CD4-positive, alpha-beta memory T cell (primary cell): Measurements from ENCODE around the gene PIP5KL1. TPM values are rescaled to one million over a fixed set of nuclear protein-coding genes. Genes with fewer than 3 reads are reported as not detected.

Experiments used
- CTCF ChIA-PET: fragments of 350-600 bp; sonication (Branson Sonifier 250); formaldehyde crosslinking; loops from one replicate; lab custom pipeline; 2021; ENCODE audit warnings: inconsistent platforms; ENCODE audit not compliant: partially characterized antibody; lab: Charles Lee
- POLR2A ChIA-PET: fragments of 350-600 bp; sonication (Branson Sonifier 250); formaldehyde crosslinking; loops from one replicate; lab custom pipeline; 2021; ENCODE audit not compliant: partially characterized antibody; lab: Charles Lee
- DNase-seq, 5 donors: peaks; one replicate each; pipeline versions ENCODE4 v3.0.0 to v3.0.0-alpha.2; 2020 to 2022; ENCODE audit warnings: mixed read lengths in 1 of 5
- H3K27ac ChIP-seq: one replicate; pipeline ENCODE4 v1.7.0; 2013; ENCODE audit warnings: low read depth, low read length
- H3K27me3 ChIP-seq: 2 replicates; pipeline ENCODE4 v1.7.0; 2013; ENCODE audit warnings: mild to moderate bottlenecking, low read length, moderate library complexity; ENCODE audit not compliant: insufficient read depth
- H3K36me3 ChIP-seq: 2 replicates; pipeline ENCODE4 v1.7.0; 2013; ENCODE audit warnings: mild to moderate bottlenecking, low read length, moderate library complexity; ENCODE audit not compliant: insufficient read depth
- H3K4me1 ChIP-seq: 2 replicates; pipeline ENCODE4 v1.7.0; 2013; ENCODE audit warnings: mild to moderate bottlenecking, low read length, moderate library complexity; ENCODE audit not compliant: insufficient read depth
- H3K4me3 ChIP-seq, 2 donors: one replicate each; pipeline ENCODE4 v1.7.0; 2013; ENCODE audit warnings: low read length in 2 of 2, mild to moderate bottlenecking in 1 of 2
- H3K9me3 ChIP-seq, 2 donors: one replicate each; pipeline ENCODE4 v1.7.0; 2013; ENCODE audit warnings: low read length in 2 of 2, control low read depth in 1 of 2; ENCODE audit not compliant: control insufficient read depth in 1 of 2
- H3K27ac Mint-ChIP-seq, 7 donors: one replicate each; pipeline ENCODE4 v1.8.0; 2020 to 2021; ENCODE audit warnings: mixed read lengths in 7 of 7, mild to moderate bottlenecking in 6 of 7, inconsistent platforms in 3 of 7, moderate library complexity in 3 of 7
- H3K27me3 Mint-ChIP-seq, 2 donors: one replicate each; pipeline ENCODE4 v1.8.0; 2020 to 2021; ENCODE audit warnings: mixed read lengths in 2 of 2
- H3K36me3 Mint-ChIP-seq, 2 donors: one replicate each; pipeline ENCODE4 v1.8.0; 2020 to 2021; ENCODE audit warnings: mixed read lengths in 2 of 2, inconsistent platforms in 1 of 2, mild to moderate bottlenecking in 1 of 2
- H3K4me1 Mint-ChIP-seq, 4 donors: one replicate each; pipeline ENCODE4 v1.8.0; 2020 to 2021; ENCODE audit warnings: mixed read lengths in 4 of 4, mild to moderate bottlenecking in 1 of 4
- H3K4me3 Mint-ChIP-seq, 8 donors: one replicate each; pipeline ENCODE4 v1.8.0; 2020 to 2021; ENCODE audit warnings: mixed read lengths in 8 of 8, mild to moderate bottlenecking in 7 of 8, moderate library complexity in 6 of 8, inconsistent platforms in 3 of 8
- H3K9me3 Mint-ChIP-seq, 8 donors: one replicate each; pipeline ENCODE4 v1.8.0; 2020 to 2021; ENCODE audit warnings: mixed read lengths in 8 of 8, mild to moderate bottlenecking in 5 of 8, inconsistent platforms in 3 of 8, moderate library complexity in 1 of 8
- intact Hi-C: fragments of 100-400 bp; cut with micrococcal nuclease; formaldehyde crosslinking; loops from one replicate; pipeline ENCODE4 v1.15.1; 2023
- polyA plus RNA-seq, 2 donors: library from polyadenylated mRNA; unstranded; fragments of 300-500 nt; fragmentation: Illumina TruSeq; gene quantifications; one replicate each; pipeline ENCODE4 v1.2.3, GENCODE V29; 2021
- total RNA-seq, 2 experiments: library from RNA; stranded (reverse); gene quantifications; one replicate each; pipeline ENCODE4 v1.2.3, GENCODE V29; 2021

PIP5KL1 gene
- total and polyA plus RNA-seq, 4 experiments from 2014 or later: 0.26 to 1.8 (median 0.76) TPM

DNA sequence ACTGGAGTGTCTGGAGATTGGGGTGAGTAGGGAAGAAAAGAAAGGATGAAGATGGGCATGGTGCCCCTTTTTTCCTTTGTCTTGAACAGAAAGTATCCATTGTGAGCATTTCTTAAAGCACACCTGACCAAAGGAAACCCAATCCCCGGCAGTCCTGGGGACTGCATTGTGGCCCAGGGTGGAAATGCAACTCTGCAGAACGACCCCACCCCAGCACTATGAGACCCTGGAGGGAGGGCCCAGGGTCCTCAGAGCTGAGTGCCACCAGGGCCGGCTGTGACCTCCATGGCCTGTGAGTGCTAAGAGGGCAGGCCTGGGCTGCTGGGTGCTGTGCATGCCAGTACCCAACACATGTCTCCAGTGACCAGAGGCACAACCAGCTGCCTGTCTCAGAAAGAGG lies 31.7 kb upstream of the PIP5KL1 start:
- POLR2A ChIA-PET: interaction anchor here (1.2 to 36.2 kb wide), 4 partner anchors 1 to 64 kb away, joined by 4 to 1317 read pairs (median 482); partner anchors contain the start of gene EEIG1
- intact Hi-C loops: no loop called here

DNA sequence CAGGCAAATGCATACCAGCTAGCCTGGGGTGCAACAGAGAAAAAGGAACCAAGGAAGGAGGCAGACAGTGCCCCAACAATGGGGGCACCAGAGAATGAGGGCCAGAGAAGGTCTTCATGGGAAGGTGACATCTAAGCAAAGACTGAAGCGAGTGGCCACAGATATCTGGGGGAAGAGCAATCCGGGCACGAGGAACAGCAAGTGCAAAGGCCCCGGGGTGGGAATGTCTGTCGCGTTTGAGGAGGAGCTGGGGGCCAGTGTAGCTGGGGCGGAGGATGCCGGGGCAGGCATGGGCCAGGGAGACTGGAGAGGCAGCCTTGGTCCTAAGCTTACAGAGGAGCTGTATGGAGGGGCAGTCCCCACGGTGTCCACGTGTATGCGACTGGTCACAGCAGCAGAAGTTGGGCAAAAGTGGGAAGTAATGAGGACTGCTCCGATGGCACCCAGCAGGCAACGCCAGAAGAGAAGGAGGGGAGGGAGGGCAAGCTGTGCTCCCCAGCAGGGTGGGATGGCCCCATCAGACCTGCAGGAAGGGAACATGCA lies 31.1 kb upstream of the PIP5KL1 start:
- POLR2A ChIA-PET: interaction anchor here (0.7 to 36.2 kb wide), 7 partner anchors 9 to 64 kb away, joined by 3 to 1317 read pairs (median 3); partner anchors contain the start of gene EEIG1
- H3K9me3 ChIP-seq: no peaks in the 10 kb centered on the region
- peak overlapping the region; percentile 37 for H3K27ac ChIP-seq
- H3K27me3 ChIP-seq: no peaks in the 10 kb centered on the region
- H3K27me3 Mint-ChIP-seq: no peaks in the 10 kb centered on the region
- peaks cover 6% of the 10 kb centered on the region for H3K36me3 ChIP-seq
- peak overlapping the region in 7 of 8 donors; percentile 34 to 86 (median 73) for H3K4me3 Mint-ChIP-seq
- peaks cover 100% of the 10 kb centered on the region for H3K4me1 ChIP-seq
- no peak for DNase-seq
- H3K4me3 ChIP-seq: no peak overlapping the region
- peak overlapping the region; percentile 85 to 97 (median 91) for H3K27ac Mint-ChIP-seq
- peaks cover 64 to 100% (median 86%) of the 10 kb centered on the region in 4 donors for H3K4me1 Mint-ChIP-seq
- H3K9me3 Mint-ChIP-seq: no peaks in the 10 kb centered on the region
- intact Hi-C loops: no loop called here
- H3K36me3 Mint-ChIP-seq: peaks cover 30 to 54% of the 10 kb centered on the region in 2 donors
- CTCF ChIA-PET: interaction anchor here (0.8 to 13.9 kb wide), 5 partner anchors 9 to 108 kb away, joined by 3 to 300 read pairs (median 8); partner anchors contain the start of gene EEIG1

More for the DNA sequence above, 31.7 kb upstream of the PIP5KL1 start:
- Histone ChIP-seq H3K4me3 (no peak overlapping the region), H3K27ac (peak overlapping the region; percentile 37), H3K27me3 (no peaks in the 10 kb centered on the region), H3K9me3 (no peaks in the 10 kb centered on the region), H3K36me3 (peaks cover 6% of the 10 kb centered on the region), H3K4me1 (peaks cover 100% of the 10 kb centered on the region)
- H3K36me3 Mint-ChIP-seq: peaks cover 30 to 54% of the 10 kb centered on the region in 2 donors
- H3K27me3 Mint-ChIP-seq: no peaks in the 10 kb centered on the region
- H3K9me3 Mint-ChIP-seq: no peaks in the 10 kb centered on the region
- peaks cover 66 to 100% (median 89%) of the 10 kb centered on the region in 4 donors for H3K4me1 Mint-ChIP-seq
- H3K27ac Mint-ChIP-seq: peak overlapping the region; percentile 37 to 97 (median 88)
- peak overlapping the region in 7 of 8 donors; percentile 25 to 86 (median 73) for H3K4me3 Mint-ChIP-seq
- no peak for DNase-seq
- CTCF ChIA-PET: interaction anchor here (0.8 to 13.9 kb wide), 4 partner anchors 9 to 107 kb away, joined by 3 to 300 read pairs (median 6); no protein-coding TSS in a partner anchor

DNA sequence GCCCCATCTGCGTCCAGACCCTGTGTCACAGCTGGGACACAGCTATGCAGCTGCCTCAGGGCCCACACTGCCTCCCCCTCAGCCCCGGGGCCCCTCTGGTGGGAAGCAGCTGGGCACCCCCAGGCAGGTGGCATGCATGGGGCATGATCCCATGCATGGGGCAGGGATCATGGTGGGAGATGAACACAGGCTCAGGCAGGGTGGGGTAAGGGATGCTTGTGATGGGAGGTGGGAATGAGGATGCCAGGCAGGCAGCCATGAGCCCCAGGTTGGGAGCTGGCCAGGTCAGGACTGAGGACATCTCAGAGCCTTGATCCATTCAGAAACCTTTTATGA lies 30.5 kb upstream of the PIP5KL1 start:
- H3K4me1 ChIP-seq: peaks cover 100% of the 10 kb centered on the region
- ChIA-PET CTCF (interaction anchor here (1.4 to 13.9 kb wide), 5 partner anchors 10 to 75 kb away, joined by 4 to 300 read pairs (median 8); partner anchors contain the start of gene EEIG1), POLR2A (interaction anchor here (0.7 to 36.2 kb wide), 6 partner anchors 9 to 65 kb away, joined by 3 to 1317 read pairs (median 3); partner anchors contain the start of gene EEIG1)
- Mint-ChIP-seq H3K27ac (peak overlapping the region; percentile 85 to 97 (median 91)), H3K4me1 (peaks cover 61 to 99% (median 83%) of the 10 kb centered on the region in 4 donors), H3K4me3 (peak overlapping the region in 6 of 8 donors; percentile 34 to 86 (median 65)), H3K27me3 (no peaks in the 10 kb centered on the region), H3K9me3 (no peaks in the 10 kb centered on the region), H3K36me3 (peaks cover 30 to 54% of the 10 kb centered on the region in 2 donors)
- no peak overlapping the region for H3K4me3 ChIP-seq
- DNase-seq: no peak
- H3K27me3 ChIP-seq: no peaks in the 10 kb centered on the region
- peak overlapping the region; percentile 37 for H3K27ac ChIP-seq
- intact Hi-C loops: no loop called here
- no peaks in the 10 kb centered on the region for H3K9me3 ChIP-seq
- peaks cover 6% of the 10 kb centered on the region for H3K36me3 ChIP-seq

DNA sequence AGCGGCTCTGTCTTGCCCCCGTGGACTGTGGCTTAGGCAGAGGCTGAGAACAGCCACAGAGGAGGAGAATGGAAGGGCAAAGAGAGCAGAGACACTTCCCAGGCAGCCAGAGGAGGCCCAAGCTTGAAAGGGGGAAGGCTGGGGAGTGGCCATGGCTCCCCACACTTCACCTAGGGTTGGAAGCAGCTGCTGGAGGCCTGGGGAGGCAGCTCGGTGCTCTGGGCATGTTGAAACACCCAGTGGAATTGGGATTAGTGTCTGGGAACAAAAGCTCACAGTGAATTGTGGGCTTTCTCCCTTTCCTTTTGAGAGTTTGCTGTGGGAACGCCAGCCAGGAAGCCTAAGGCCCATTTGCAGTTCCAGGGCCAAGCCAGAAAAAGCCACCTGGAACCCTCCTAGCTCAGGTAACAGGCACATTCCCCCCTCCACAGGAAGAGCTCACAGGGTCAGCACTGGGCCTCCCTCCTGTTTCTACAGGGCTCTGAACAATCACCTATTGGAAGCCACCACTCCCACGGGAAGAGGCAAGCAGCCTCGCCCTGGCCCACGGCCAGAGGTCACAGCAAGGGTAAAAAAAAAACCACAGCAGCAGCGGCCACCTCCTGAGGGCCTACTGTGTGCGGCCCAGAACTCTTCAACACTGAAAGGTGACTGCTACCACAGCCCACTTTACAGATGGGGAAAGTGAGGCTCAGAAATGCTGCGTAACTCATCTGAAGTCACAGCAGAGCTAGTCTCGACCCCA lies 30.0 kb upstream of the PIP5KL1 start:
- Histone ChIP-seq H3K4me3 (no peak overlapping the region), H3K4me1 (peaks cover 100% of the 10 kb centered on the region), H3K9me3 (no peaks in the 10 kb centered on the region), H3K36me3 (peaks cover 6% of the 10 kb centered on the region), H3K27ac (peak overlapping the region; percentile 37), H3K27me3 (no peaks in the 10 kb centered on the region)
- Mint-ChIP-seq H3K27ac (peak overlapping the region; percentile 79 to 97 (median 92)), H3K4me3 (peak overlapping the region in 7 of 8 donors; percentile 35 to 74 (median 62)), H3K4me1 (peaks cover 65 to 99% (median 83%) of the 10 kb centered on the region in 4 donors), H3K9me3 (no peaks in the 10 kb centered on the region), H3K27me3 (no peaks in the 10 kb centered on the region), H3K36me3 (peaks cover 30 to 56% of the 10 kb centered on the region in 2 donors)
- CTCF ChIA-PET: interaction anchor here (1.0 to 13.9 kb wide), 6 partner anchors 10 to 75 kb away, joined by 3 to 300 read pairs (median 6); partner anchors contain the start of gene EEIG1
- intact Hi-C loops: no loop called here
- POLR2A ChIA-PET: interaction anchor here (1.0 to 36.2 kb wide), 6 partner anchors 8 to 66 kb away, joined by 3 to 1317 read pairs (median 4); partner anchors contain the start of gene EEIG1
- no peak for DNase-seq

DNA sequence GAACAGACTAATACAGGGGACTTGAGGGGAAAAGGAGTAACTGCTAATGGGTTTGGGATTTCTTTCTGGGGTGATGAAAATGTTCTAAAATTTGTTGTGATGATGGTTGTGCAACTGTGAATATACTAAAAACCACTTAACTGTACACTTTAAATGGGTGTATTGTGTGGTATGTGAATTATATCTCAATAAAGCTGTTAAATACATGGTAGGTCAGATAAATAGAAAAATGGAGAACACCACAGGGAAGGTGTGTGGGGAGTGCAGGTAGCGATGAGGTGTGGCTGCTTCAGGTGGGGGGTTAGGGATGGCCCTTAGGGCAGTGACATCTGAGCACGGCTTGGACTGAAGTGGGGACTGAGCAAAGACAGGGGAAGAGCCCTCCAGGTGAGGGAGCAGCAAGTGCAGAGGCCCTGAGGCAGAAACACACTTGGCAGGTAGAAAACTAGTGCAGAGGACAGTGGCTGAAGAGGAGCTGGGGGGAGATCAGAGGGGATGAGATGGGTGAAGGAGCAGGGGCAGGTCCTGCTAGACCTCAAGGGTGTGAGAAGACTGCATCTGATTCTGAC lies 29.3 kb upstream of the PIP5KL1 start:
- Mint-ChIP-seq H3K27me3 (no peaks in the 10 kb centered on the region), H3K36me3 (peaks cover 30 to 54% of the 10 kb centered on the region in 2 donors), H3K4me3 (peak overlapping the region in 7 of 8 donors; percentile 53 to 74 (median 66)), H3K4me1 (peaks cover 65 to 99% (median 83%) of the 10 kb centered on the region in 4 donors), H3K9me3 (no peaks in the 10 kb centered on the region), H3K27ac (peak overlapping the region; percentile 79 to 97 (median 90))
- ChIA-PET POLR2A (interaction anchor here (0.9 to 36.2 kb wide), 5 partner anchors 14 to 66 kb away, joined by 3 to 1317 read pairs (median 6); partner anchors contain the start of genes DPM2 and EEIG1), CTCF (interaction anchor here (1.0 to 13.9 kb wide), 6 partner anchors 11 to 76 kb away, joined by 3 to 300 read pairs (median 6); partner anchors contain the start of gene EEIG1)
- Histone ChIP-seq H3K4me1 (peaks cover 100% of the 10 kb centered on the region), H3K27me3 (no peaks in the 10 kb centered on the region), H3K9me3 (no peaks in the 10 kb centered on the region), H3K36me3 (peaks cover 6% of the 10 kb centered on the region), H3K27ac (peak overlapping the region; percentile 37), H3K4me3 (no peak overlapping the region)
- no peak for DNase-seq
- intact Hi-C loops: loop anchor here (5.0 kb wide), 1 partner anchor 122 kb away; no protein-coding TSS in a partner anchor

DNA sequence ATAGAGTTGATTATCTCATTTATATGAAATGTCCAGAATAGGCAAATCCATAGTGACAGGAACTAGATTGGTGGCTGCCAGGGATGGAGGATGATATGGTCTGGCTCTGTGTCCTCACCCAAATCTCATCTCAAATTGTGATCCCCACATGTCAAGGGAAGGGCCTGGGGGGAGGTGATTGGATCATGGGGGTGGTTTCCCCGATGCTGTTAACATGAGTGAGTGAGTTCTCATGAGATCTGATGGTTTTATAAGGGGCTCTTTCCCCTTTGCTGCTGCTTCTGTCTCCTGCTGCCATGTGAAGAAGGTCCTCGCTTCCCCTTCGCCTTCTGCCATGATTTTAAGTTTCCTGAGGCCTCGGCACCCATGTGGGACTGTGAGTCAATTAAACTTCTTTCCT lies 28.8 kb upstream of the PIP5KL1 start:
- H3K27me3 ChIP-seq: no peaks in the 10 kb centered on the region
- H3K4me1 ChIP-seq: peaks cover 100% of the 10 kb centered on the region
- H3K9me3 Mint-ChIP-seq: no peaks in the 10 kb centered on the region
- H3K27ac Mint-ChIP-seq: peak overlapping the region; percentile 79 to 97 (median 90)
- no peaks in the 10 kb centered on the region for H3K27me3 Mint-ChIP-seq
- peaks cover 67 to 99% (median 85%) of the 10 kb centered on the region in 4 donors for H3K4me1 Mint-ChIP-seq
- intact Hi-C loops: loop anchor here (5.0 kb wide), 1 partner anchor 123 kb away; no protein-coding TSS in a partner anchor
- POLR2A ChIA-PET: interaction anchor here (0.9 to 36.2 kb wide), 4 partner anchors 14 to 67 kb away, joined by 3 to 1317 read pairs (median 244); partner anchors contain the start of genes DPM2 and EEIG1
- peaks cover 6% of the 10 kb centered on the region for H3K36me3 ChIP-seq
- H3K36me3 Mint-ChIP-seq: peaks cover 30 to 54% of the 10 kb centered on the region in 2 donors
- H3K27ac ChIP-seq: peak overlapping the region; percentile 14
- no peaks in the 10 kb centered on the region for H3K9me3 ChIP-seq
- H3K4me3 Mint-ChIP-seq: peak overlapping the region; percentile 12 to 70 (median 58)
- no peak overlapping the region for H3K4me3 ChIP-seq
- peak in 1 of 5 donors; percentile 46 for DNase-seq
- CTCF ChIA-PET: interaction anchor here (1.3 to 13.9 kb wide), 5 partner anchors 11 to 76 kb away, joined by 3 to 300 read pairs (median 8); no protein-coding TSS in a partner anchor
